ENCODE results near the gene BMPR1B.

Gene BMPR1B

DNA sequence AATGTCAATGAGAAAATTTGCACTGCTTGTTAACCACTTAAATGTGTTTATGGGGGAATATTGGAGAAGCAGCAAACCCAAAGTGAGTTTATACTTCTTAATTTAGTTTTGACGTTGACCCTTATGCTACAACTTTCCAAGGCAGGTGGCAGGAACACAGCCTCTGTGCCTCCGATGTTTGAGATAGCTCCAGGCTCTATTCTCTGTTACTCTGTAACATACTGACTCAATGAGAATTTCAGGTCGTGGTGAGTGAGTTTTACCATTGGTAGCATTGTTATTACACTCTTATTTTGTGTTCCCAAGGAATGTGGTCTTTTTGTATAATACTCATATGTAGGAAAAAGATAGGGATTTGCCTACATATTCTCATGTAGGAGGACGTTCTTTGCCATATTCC is 210.7 kb downstream of the BMPR1B start:
- DNase-seq: no peak

DNA sequence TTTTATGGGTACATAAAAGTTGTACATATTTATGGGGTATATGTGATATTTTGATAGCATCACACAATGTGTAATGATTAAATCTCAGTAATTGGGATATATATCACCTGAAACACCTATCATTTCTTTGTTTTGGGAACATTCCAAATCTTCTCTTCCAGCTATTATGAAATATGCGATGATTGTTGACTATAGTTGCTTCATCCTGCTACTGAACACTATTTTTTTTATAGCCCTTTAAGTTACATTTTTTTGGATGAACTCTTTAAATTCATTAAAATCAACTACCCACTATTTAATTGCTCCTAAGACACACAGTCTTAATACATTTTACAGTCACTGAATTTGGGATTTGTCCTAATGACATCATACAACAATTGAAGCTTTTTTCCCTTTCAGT is 212.9 kb downstream of the BMPR1B start:
- DNase-seq: no peak

DNA sequence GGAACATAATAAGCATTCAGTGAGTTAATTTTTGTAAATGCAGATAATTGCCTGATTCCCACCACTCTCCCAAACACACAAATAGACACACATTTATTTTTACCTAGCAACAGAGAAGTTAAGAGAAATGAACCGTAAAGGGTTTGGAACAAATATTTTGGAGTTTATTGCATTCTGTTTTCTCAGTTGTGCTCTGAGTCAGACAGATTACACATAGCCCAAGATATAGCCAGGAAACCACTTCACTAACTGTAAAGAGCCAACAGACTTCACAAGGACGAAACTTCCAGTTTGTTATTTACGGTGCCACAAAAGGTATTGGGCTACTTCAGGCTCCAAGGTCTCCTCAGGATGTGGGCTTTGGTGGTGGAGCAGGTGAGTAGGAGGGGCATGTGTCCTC is 217.0 kb downstream of the BMPR1B start:
- no peak for DNase-seq

DNA sequence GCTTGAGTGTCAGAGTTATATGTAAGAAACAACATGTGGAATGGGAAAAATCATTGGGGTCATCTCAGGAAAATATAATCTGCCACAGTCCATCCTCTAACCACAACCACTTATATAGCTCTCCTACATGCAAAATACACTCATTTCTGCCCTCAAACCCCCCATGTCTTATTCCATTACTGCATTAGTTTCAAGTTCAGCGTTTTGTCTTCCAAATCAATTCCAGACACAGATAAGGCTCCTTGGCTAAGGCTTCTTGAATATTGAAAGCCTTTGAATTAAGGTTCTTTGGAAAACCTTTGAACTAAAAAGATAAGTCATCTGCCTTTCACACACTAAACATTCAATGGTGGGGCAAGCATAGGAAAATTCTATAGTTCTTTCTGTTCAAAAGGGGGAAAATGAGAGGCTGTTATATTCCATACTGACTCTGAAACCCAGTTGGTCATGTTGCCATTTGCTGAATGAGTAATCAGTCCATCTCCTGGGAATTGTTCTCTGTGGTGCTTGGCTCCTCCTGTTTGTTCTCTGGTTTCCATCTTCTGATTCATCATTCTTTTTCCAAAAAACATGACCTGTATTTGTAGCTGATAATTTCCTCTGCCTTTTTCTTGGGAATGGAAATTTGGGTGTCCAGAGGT is 218.7 kb downstream of the BMPR1B start:
- no peak for DNase-seq

DNA sequence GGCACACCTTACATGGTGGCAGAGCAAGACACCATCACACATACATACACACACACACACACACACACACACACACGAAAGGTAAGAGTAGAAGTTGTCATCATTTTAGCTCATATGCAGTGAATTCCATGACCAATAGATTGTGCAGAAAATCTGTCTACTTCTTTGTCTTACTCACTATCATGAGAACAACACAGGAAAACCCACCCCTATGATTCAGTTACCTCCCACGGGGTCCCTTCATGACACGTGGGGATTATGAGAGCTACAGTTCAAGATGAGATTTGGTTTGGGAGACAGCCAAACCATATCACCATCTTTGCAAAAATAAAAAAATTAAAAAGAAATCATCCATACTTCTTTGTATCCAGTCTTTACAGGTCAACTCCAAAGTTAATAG is 221.1 kb downstream of the BMPR1B start:
- DNase-seq: no peak

DNA sequence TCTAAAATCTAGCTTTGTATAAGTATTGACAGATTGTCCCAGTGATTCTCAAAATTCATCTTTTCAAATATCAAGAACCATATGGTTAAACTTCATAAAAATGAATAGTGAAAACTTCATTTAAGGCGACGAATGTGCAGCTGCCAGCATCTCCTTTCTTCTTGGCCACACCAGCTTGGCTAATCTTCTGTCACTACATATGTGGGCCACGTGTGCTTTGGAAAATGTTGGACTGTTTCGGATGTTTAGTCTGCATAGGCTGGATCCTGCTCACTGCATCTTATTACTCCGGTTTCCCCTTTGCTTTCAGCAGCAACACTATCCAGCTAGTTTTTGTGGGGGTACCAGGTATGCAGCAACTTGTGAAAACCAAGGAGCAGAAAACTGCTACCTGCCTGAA is 221.9 kb downstream of the BMPR1B start:
- DNase-seq: no peak

DNA sequence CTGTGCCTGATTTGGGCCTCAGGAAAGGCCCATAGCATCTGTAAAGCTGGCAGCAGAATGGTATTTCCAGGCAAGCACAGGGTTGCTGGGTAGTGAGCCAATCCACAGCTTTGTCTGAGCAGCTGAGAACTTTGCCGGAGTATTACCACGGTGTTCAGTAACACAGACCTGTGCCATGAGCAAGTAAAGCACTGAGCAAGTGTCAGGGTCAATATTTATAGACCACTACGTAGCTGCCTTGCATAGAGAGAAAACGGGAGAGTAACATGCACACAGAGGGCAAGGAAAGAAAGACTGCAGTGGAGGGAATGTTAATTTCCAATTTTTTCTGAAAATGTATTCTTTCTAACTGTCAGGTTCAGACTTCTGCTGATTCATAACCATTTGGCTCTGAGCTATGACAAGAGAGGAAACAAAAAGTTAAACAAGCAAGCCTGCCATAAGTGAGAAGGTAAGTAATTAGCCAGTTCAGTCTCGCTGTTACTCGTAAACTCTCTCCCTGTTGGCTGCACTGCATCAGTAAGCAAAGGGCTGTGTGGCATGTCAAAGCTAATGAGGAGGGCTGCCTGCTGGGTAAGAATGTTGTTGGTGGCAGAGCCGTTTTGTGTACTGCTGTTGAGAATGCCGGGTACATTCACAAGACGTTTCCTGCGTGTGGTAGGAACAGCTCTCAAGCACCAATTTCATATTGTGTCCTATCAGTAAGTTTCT is 238.1 kb downstream of the BMPR1B start:
- no peak for DNase-seq

DNA sequence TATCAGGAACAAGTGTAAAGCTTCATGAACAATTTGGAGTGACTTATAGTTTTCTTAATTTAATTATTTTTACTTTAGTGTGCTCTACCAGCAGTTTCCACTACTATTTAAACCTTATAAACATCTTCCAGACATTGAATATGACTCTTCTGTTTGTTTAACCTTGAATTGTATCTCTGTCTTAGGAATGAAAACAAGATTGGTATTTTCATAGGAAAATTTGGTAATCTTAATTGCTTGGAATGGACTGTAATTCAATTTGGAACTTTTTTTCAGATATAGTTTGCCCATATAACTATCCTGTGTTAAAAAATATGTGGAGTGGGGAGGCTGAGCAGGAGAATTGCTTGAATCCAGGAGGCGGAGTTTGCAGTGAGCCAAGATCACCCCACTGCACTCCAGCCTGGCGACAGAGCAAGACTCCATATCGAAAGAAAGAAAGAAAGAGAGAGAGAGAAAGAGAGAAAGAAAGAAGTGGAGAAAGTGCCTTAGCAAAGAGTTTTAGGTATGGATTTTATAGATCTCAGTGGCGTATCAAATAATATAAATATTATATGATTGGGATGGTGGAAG is 242.4 kb downstream of the BMPR1B start:
- DNase-seq: no peak

DNA sequence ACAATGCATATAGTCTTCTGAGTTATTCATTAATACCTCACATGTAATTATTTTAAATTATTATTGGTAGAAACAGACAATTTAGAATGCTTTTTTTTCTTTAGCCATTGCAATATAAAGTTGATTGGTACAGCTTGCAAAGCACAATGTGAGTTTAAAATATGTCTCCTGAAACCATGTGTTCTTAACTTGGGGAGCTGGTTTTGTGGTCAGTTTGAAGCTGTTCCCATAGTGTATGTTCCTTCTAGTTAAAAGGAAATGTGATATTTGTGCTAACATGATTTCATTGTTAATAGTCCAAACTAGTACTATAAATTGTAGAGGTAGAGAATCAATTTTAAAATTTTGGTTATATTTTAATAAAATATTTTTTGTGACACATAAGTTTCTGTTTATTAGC is 247.2 kb downstream of the BMPR1B start:
- no peak for DNase-seq

DNA sequence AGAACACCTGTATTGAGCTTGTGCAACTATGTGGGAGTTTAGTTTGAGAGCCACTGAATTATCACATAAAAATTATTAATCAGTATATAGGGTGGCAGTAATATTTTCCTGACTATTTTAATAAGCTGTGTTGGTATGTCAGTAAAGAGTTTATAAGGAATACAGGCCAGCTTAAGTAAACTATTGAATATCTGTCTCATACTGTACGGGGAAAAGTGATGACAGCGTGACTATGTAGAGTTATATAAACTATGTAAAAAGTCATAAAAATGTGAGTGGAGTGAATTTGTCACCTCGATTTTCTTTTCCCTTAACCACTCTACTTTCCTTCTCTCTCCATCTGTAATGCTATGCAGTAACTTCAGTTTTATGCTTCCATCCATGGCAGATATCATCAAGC is 250.2 kb downstream of the BMPR1B start:
- DNase-seq: no peak

DNA sequence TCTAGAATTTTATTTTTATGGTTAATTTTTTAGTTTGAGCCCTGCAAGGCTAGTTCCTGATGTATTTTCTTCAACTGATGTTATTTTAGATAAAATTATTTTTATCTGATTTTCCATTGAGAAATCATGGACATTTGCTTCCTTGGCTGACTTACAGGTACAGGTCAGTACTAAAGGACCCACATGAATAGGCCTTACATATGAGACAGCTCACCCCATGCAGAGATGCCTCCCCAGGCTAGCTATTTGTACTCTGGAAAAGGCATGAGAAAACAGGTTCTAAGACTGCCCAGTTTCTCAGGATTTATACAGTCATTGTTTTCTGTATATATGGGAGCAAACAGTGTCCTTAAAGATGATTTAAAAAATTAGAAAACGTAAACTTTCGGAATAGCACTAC is 255.5 kb downstream of the BMPR1B start:
- DNase-seq: no peak

DNA sequence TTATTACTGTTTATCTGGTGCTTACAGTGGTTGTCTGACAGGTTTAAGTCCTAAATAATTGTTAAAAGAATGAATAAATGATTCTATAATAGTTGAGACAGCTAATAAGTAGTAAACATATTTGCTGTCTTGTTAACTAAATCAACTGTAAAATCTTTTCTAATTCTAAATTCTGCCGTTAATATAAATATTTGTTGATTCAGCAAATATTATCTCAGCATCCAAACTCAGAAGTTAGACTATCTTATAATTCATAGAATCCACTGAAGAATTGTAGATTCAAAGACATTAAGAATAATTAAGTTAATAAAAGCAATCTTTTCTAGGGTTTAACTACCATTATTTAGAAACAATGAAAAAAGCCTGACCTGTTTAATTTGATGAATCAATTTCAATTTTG is 256.3 kb downstream of the BMPR1B start:
- no peak for DNase-seq

DNA sequence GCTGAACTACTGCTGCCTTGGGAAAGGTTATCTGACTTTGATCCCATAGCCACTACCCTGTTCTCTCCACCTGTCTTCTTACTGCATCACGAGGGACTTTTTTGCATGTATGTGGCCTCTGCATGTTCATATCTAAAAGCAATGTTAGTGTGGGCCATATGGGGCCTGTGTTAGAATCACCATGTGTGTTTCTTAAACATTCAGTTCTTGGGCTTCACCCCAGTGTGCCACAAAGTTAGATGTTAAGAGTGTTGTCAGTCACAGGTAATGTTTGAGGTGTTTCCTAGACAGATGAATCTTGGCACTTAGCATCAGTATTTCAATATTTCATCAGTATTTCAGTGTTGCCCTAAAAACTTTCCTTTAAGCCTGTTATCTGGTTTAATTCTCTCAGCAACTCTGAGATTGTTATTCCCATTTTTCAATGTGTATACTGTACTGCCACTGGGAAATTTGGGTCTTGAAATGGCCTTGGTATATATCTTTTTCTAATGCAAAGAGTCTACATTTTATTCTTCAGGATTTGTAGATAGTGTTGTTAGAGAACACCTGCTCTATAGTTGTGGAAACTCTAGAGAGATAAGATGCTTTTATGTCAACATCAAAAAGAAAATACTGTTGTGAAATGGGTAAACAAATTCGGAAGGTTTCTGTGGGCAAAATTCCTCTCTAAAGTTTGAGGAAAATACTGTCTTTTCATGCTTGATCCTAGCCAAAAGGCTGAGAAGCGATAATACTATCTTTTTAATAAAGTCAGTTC is 259.7 kb downstream of the BMPR1B start:
- no peak for DNase-seq

DNA sequence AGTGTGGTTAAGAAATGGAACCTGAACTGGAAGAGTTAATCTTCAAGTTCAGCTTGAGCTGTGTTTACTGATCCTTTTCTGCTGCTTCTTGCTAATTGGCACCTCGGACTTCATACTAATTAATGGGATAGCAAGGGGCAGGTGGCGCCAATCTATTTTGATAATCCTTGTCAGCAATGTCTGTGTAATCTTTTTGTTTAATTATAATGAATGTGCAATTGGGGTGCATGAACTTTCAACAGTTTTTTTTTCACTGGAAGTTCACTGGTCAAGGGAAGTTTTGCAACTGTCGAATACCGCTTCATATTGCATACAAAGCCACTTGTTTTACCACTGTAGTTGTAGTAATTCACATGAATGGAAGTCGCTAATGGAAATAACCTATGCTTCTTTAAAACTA is 261.0 kb downstream of the BMPR1B start:
- no peak for DNase-seq

DNA sequence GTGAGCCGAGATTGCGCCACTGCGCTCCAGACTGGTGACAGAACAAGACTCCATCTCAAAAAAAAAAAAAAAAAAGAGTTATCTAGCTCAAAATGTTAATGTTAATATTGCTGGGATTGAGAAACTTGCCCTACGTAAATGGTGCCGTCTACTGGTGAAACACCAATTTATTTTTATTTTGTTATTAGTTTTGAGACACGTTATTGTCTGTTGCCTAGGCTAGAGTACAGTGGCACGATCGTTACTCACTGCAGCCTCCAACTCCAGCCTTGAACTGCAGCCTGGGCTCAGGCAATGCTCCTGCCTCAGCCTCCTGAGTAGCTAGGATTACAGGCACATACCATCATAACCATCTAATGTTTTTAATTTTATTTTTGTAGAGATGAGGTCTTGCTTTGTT is 262.8 kb downstream of the BMPR1B start:
- DNase-seq: no peak

DNA sequence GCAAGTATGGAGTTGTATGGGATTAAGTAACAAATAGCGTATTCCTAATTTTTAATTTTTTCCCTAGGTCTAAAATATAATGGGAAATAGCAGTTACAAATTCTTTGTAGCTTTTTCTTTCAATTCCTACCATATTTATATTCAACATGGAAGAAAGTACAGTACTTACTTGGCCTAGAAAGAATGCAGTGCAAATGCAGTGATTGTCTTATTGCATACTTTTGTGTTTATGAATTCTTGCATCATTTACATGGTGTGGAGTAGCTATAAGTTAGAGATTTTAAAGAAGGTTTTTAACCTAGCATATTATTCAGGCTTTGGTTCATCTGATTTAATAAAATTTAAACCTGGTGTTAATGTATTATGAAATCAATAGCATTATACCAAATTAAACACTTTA is 263.3 kb downstream of the BMPR1B start:
- no peak for DNase-seq

DNA sequence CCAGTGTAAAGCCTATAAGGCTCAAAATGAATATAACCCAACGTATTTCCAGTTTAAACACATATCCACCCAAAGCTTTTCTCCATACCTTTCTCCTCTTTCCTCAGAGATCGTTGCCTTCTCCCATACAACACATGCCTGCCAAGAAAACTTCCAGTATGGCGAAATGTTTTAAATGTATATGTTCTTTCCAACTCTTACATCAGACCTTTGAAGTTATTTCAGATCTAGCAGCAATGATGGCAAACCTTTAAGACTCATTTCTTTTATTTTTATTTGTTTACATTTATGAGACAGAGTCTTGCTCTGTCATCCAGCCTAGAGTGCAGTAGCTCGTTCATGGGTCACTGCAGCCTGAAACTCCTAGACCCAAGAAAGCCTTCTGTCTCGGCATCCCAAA is 265.4 kb downstream of the BMPR1B start:
- DNase-seq: no peak

DNA sequence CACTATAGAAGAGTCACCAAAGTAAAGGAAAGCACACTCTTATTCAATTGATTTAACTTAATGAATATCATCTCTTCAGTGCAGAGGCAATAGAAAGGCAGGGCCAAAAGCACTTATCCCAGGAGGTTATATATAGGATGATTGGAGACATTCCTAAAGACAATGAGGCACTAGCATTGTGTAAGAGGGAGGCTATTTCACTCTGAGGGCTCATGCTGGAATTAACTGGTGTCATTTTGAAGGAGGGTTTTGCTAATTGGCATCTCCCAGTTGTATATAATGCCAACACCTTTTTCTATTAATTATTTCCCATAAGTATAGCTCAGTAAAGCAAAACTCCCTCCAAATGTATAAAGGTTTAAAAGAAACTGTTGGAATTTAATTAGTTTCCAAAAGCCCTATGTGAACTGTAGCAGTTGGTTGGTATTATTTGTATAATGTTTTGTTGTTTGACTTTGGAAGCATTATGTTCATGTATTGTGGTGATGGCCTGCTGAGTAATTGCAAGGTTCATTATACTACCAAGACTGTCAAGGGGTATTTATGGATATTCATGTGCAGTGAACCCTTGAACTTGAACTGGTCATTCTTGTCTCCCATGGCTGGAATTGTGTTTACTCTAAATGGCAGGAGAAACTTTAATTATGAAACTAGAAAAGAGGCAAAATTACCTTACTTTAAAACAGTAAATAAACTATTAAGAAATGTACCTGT is 270.3 kb downstream of the BMPR1B start:
- DNase-seq: no peak

DNA sequence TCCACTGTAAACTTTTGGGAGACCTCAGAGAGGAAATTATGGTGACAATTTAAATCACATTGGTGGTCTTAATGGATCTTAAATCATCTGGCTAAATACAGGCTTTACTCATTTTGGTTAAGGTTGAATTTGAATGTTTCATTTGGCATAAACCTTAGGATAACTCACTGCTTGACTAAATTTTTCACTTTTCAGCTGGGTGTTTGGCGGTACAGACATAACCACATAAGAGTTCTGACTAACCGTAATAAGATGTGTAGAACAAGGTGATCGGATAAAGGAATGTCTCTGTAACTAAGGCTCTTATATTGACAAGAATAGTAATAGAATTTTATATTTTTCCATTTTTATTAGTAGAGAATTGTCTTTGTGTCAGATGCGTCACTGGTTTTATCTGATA is 281.0 kb downstream of the BMPR1B start:
- DNase-seq: no peak

DNA sequence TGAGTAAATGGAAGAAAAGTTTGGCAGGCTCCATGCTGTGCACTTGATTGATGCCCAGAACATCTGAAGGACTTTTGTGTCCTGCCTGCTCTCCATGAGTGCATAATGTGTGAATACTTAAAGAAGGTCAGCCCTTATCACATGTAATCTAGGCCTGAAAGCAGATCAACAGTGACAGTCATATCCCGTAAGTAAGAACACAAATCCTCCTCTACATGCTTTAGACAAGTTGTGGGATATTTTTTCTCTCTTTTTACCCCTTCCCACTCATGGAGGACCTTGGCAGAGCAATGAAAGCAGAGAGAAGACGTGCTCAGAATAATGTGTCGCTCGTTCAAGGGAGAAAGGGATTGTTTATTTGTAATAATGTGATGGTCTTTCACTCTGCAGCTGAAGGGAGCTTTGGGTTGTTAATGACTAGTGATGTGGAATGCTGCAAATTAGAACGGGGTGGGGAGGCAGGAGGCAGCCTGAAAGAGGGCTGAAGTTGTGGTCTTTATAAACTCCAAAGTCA is 286.6 kb downstream of the BMPR1B start:
- DNase-seq: no peak

DNA sequence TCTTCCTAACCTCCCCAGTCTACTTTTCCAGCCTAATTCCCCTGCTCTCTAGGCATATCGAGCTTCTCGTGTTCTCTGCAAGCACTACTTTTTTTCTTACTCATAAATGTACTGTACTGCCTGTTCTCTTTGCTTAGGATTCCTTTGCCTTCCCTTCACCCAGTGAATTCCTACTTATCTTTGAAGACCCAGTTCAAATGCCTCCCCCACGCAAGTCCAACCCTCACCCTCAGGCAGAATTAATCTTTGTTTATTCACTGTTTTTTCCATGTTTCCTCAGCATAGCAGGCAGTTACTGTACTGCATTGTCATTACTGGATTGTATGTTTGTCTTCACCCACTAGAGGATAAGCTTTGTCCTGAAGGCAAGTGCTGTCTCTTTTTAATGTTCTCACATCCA is 287.7 kb downstream of the BMPR1B start:
- no peak for DNase-seq

DNA sequence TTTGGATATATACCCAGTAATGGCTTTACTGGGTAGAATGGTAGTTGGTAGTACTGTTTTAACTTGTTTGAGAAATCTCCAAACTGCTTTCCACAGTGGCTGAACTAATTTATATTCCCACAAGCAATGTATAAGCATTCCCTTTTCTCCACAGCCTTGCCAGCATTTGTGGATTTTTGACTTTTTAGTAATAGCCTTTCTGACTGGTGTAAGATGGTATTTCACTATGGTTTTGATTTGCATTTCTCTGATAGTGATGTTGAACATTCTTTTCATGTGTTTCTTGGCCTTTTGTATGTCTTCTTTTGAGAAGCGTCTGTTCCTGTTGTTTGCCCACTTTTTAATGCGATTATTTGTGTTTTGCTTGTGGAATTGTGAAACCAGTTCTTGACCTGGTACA is 290.5 kb downstream of the BMPR1B start:
- no peak for DNase-seq

Measured in T1000 (cell line).